Renal cortex interstitium (tissue), 11 donors: ENCODE results near the gene CHAF1B. TPM values are rescaled to one million over a fixed set of nuclear protein-coding genes. Genes with fewer than 3 reads are reported as not detected.

Experiments used
- DNase-seq, 11 donors: peaks; one replicate each; pipeline ENCODE4 v3.0.0-alpha.2; 2013; ENCODE audit warnings: low read depth in 9 of 11, low spot score in 4 of 11; ENCODE audit errors: extremely low read depth in 1 of 11
- polyA plus RNA-seq, 3 donors: library from polyadenylated mRNA; unstranded; fragments of 120-200 nt; gene quantifications; one replicate each; pipeline ENCODE4 v1.2.1, GENCODE V29; 2013; ENCODE audit not compliant: insufficient read length in 3 of 3

CHAF1B gene
- polyA plus RNA-seq, 3 donors: 6.8 to 12.5 (median 8.6) TPM

DNA sequence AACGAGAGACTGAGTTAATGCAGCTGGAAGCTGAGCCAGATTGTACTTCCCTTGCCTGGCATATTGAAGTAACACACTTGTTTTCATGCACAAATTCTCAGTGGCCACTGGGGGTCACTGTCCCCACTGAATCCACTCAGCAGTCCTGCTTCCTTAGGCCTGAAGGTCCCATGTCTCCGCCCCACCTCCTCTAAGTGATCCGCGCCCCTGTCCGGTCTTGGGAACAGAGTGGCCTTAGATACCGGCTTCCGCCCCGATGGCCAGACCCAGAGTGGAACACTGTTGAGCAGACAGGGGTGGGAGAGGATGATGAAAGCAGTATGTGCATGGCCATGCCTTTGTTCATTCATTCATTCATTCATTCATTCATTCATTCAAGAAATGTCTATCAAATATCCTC is 34.8 kb downstream of the CHAF1B start:
- DNase-seq: peak; percentile 63 to 91 (median 86)

DNA sequence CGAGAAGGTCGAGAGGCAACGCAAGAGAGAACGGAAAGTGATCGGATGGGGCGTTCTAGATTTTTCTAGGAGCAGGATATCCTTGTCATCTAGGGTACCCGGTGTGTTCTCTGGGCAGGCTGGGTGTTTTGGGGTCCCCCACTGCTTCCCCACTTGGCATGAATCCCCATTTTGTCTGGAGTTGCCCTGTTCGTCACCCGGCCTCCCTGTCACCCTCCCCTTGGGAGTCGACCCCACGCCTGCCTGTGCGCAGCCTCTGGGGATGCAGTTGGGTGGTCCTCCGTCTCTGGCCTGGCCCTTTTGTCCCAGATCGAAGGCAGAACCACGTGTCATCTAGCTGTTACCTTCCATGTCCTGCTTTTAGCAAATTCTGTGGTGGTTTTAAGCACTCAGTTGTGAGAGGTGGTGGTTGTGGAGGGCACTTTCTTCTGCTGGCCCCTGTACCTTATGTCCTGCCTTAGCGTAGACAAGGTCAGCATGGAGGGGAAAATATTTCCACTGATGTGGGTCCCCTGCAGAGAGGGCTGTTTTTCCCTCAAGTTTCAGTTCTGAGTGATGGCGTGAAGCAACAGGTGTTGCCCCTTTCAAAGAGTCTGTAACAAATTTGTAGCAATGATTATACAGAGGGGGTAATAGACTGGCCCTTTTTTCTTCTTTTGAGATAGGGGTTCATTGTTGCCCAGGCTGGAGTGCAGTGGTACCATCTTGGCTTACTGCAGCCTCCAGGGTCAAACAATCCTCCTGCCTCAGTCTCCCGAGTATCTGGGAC is 35.6 kb downstream of the CHAF1B start:
- no peak for DNase-seq

DNA sequence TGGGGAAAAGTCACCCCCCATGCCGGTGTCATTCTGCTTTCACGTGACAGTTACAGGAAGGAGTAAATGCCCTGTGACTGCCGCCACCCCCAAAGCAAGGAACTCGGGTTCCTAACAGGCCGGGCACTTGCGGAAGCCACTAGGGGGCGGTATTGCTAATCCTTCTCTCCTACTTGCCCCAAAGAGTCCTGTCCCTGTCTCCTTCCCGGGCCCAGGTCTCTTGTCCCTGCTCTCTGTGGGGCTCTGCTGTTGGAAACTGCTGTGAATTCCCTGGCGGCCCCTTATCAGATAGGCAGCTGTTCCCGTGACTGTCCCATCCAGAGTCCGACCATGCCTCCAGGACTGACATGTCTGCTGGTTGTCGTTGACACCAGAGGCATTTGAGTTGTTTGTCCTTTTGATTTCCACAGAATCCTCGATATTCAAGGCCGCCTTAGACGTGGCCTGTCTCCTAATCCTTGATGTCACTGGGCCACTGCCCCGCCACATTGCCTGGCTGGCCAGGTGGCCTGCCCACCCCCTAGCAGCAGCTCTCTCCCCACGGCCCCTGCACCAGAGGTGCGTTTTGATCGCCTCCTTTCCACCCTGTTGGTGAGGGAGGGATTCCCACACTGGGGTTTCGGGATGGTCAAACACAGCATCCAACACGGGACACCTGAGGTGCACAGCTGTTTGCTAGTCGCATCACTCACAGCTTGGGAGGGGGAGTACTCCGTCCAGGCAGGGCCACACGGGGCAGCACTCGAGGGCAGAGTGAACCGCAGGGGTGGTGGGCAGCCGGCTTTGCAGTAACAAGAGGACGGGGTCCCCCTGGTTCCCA is 37.3 kb downstream of the CHAF1B start:
- peak in 5 of 11 donors; percentile 29 to 40 (median 34) for DNase-seq

DNA sequence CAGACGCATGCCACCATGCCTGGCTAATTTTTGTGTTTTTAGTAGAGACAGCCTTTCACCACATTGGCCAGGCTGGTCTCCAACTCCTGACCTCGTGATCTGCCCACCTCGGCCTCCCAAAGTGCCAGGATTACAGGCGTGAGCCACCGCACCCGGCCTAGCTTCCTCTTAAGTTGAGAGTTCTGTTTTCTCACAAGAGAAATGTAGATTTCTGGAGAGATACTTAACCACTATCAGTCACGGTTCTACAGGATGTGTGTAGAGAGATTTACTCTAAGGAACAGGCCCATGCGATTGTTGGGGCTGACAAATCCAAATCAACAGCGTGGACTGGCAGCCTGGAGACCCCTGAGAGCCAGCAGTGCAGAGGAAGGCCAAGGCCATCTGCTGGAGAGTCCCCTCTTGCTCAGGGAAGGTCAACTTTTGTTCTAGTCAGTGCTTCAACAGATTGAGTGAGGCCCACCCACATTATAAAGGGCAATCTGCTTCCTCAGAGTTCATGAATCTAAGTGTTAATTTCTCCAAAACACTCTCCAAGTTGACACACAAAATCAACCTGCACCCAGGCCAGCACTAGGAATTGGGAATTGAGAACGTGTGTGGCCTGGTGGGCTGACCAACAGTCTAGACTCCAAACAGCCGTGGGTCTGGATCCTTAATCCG is 38.7 kb downstream of the CHAF1B start:
- DNase-seq: no peak

DNA sequence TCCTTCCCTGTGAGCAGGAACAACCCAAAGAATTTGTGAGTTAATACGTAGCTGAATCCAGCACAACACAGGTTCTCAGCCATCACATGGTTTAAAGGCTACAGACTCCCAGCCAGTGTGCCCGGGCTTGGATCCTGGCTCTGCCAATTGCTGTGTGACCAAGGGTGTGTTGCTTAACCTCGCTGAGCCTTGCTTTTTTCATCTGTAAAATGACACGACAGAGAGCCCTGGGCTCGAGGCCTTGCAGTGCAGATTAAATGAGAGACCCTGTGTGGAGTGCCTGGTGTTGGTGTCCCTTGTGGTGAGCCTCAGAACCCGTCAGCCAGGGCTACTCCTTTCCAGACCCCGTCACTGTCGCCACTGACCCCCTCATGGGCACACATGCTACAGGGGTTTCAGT is 39.4 kb downstream of the CHAF1B start:
- no peak for DNase-seq

DNA sequence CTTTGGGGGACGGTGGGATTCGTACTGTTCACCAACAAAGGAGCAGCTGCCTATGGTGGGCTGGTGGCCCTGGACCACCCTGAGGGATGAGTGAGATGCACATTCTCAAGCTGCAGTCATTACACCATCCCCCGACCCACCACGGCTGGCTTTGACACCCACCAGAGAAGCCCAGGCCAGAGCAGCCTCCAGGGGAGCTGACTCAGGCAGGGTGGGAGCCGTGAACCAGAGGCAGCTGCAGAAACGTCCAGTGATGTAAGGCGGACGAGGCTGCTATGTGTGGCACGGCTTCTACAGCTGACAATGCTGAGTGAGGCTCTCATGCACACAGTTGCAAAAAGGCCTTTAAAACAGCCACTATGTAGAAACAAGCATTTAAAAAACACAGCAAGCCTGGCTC is 40.1 kb downstream of the CHAF1B start:
- DNase-seq: no peak

DNA sequence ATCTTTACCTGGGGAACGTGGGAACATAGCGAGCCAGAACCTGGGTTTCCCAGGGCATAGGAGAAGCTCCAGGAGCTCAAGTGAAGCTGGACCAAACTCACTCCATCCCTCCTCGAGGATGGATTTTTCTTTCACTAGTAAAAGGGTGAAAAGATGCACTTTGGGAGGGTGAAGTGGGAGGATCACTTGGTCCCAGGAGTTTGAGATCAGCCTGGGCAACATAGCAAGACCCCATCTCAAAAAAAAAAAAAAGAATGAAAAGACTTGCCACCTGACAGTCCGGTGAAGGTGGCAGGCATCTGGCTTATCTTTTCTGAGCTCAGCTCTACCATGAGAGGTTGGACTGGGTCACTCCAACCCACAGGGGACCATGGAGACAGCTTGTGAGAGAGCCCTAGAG is 42.3 kb downstream of the CHAF1B start:
- no peak for DNase-seq

DNA sequence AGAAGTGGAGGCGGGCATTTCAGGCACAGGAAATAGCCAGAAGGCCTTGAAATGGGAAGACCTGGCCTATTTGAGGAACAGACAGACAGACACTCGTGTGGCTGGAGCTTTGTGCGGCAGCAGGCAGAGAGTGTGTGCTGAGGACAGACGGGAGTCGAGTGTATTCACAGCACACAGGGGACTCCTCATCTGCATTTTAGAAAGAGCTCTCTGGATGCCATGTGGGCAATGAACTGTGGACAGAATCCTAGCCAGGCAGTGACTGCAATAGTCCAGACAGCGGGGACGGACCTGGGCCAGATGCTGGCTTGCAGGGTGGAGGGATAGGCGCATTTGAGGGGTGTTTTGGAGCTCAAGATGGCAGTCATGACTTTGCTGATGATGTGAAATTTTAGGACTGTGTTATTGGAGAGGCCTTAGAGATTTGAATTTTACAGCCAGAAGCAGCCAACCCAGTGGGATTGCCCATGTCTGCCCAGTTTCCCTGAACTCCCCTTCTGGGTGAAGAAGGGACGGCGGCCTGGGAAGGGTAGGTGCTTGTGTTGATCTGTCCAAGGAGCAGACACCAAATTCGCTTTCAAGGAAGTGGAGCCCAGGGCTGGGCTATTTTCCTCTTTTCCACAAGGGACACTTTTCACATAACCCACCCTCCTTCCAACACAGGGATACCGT is 43.7 kb downstream of the CHAF1B start:
- peak in 2 of 11 donors; percentile 27 to 29 for DNase-seq

DNA sequence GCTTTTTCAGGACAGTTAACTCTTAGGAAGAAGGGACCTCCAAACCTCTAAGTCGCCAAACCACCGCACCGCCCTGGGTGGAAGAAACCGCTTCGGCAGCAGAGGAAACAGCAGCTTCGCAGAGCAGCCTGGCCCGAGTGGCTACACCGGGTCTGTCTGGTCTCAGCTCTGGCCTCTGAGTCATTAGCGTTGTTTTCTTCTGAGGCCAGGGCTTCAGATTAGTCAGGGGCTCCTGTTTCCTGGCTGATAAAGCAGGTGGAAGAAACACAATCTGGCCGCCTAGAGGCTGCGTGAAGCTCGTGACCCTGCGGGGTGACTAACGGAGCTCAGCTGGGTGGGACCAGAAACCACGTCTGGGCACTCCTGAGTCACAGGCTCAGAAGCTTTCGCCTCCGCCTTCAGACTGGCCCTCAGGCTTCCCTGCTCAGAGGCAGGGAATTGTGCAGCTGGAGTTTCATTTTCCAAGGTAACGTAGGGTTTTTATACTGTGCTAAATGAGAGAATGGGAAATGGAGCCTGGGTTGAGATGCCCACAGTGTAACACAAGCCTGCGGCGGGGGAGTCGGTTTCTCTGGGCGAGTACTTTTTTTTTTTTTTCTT is 44.9 kb downstream of the CHAF1B start:
- DNase-seq: peak in 9 of 11 donors; percentile 39 to 70 (median 51)

DNA sequence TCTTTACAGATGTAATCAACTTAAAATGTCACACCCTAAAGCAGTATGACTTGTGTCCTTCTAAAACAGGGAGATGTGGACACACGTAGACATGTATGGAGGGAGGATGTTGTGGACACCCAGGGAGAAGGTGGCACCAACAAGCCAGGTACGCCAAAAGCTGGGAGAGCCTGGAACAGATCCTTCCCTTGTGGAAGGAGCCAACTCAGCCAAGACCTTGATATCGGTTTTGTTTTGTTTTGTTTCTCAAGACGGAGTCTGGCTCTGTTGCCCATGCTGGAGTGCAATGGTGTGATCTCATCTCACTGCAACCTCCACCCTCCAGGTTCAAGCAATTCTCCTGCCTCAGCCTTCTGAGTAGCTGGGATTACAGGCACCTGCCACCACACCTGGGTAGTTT is 45.6 kb downstream of the CHAF1B start:
- no peak for DNase-seq

DNA sequence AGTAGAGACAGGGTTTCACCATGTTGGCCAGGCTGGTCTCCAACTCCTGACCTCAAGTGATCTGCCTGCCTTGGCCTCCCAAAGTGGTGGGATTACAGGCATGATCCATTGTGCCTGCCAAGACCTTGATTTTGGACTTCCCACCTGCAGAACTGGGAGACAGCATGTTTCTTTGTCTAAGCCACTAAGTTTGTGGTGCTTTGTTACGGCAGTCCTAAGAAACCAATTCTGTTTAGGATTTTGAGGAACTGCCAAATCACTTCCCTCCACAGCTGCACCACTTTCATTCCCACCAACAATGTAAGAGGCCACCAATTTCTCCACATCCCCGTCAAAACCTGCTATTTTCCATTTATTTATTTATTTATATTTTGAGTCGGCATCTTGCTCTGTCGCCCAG is 46.1 kb downstream of the CHAF1B start:
- no peak for DNase-seq

DNA sequence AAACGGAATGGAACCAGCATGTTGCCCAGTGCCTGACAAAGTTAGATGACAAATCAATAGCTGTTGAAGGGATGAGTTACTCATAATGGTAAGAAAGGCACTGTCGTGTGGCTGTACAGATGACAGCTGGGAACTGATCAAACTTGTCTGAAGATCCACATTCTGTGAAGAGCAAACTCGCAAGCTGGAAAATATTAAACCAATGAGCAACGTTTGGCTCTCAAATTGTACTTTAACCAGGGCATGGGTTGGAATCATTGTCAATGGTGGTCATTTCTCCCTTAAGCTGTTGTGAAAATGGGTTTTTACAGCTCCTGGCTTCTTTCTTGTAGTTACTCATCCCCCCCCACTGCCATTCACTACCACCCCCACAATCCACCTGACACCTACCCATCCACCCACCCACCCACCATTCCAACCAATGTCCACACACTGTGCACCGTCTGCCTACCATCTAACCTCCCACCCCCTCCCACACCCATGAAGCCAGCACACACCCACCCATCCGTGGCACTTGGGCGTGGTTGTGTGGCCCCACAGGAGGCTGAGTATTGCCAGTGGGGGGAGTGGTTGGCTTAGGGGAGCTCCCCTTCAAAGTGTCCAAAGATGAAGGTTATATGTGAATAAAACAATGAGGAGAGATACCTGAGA is 48.0 kb downstream of the CHAF1B start:
- DNase-seq: no peak

DNA sequence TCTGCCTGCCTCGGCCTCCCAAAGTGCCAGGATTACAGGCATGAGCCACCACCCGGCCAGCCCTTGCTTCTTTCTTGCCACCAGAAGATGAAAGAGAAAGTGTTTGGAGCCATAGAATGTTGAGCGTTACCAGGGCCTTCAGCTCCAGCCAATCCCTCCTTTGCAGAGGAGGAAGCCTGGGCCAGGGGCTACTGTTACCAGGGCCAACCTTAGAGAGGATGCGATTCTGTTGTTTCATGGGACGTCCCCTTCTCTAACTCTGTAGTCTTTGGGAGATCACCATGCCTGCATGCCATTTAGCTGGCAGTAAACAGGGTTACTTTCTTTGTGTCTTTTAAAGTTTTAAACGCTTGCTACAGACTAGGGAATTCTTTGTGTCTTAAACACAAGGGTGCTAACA is 49.0 kb downstream of the CHAF1B start:
- no peak for DNase-seq

DNA sequence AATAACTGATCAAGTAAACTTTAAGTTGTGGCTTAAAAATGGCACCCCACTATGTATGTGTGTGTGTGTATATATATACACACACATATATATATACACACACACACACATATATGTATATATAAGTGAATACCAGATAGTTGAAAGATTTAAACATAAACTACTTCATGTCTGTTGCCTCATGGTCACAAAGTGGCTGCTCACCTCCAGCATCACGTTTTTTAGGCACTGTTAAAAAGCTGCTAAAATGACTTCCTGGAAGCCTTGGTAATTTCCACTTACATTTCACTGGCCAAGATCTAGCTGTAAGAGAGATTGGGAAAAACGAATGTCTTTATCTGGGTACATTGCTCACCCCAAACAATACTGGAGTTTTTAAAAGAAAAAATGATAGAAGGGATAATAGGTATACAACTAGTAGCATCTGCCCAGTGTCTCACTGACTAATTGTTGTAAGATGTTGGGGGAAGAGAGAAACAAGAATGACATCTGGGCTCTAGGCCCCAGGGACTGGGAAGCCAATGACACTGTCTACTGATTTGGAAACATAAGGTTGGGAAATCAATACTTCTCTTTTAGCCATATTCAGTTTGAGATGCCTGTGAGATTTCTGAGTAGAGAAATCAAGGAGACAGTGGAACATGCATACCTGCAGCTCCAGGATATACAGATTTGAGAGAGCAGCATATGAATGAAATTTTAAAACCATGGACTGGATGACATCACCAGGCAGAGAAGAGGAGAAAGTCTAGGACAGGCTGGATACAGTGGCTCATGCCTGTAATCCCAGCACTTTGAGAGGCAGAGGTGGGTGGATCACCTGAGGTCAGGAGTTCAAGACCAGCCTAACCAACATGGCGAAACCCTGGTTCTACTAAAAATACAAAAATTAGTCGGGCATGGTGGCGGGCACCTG is 51.9 kb downstream of the CHAF1B start:
- no peak for DNase-seq

DNA sequence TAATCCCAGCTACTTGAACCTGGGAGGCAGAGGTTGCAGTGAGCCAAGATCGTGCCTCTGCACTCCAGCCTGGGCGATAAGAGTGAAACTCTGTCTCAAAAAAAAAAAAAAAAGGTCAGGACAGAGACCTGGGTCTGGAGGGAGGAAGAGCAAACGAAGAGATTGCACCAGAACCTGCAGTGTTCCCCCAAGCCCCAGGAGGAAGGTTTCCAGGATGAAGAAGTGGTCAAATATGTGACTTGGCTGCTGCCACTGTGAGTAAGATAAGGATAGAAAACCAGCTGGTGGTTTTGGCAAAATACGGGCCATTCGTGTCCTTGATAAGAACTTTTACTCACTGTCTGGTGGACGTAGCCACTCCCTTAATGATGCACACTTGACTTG is 52.5 kb downstream of the CHAF1B start:
- no peak for DNase-seq

DNA sequence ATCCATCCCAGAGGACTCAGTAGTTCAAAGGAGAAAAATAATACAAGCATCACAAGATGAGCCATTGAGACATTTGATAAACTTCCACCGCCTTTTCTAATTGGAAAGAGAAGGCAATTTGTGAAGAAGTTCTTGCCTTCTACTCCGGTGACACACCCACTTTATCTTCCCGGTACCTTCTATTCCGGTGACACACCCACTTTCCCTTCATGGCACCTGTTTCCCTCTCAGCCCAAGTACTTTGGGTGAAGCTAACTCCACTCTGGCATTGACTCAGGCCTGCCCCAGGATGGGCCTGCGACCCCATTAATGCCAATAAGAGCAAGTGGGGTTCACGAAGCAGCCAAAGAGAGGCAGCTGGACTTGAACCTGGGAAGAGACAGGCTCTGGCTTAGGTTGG is 56.5 kb downstream of the CHAF1B start:
- no peak for DNase-seq

DNA sequence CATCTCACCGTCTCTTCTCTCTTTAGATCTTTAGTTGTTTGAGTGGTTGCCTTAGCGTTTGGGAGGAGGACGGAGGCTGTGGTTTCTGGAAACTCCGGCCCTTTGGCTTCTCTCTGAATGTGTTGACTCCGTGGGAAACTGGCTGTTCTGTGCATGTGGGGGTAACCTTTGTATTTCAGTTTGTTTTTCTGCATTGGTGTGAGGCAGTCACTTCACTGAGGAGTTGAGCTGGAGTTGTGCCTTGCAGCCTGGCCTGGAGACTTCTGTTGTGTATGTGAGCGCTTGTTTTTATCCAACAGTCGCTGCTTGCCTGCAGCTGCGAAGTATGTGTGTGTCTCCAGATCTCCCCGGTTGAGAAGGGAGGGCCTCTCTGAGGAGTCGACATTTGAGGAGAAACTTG is 61.1 kb downstream of the CHAF1B start:
- DNase-seq: no peak

DNA sequence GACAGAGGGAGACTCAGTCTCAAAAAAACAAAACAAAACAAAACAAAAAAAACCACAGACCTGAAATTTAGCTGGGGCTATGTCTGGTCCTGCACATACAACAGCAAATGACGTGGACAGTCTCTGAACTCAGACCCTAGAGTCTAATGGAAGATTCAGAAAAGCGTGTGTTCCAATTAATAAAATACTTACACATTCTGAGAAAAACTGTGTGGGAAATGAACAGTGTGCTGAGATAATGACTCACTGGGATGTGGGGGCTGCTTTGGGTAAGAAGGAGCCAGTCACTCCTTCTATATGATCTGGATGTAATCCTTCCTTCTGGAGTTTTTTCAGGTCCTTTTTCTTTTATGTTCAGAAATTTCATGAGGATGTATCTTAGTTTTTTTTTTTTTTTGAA is 65.3 kb downstream of the CHAF1B start:
- no peak for DNase-seq
